Vagina (tissue), 2 donors: ENCODE measurements around the gene FCER2. TPM values are rescaled to one million over a fixed set of nuclear protein-coding genes. Genes with fewer than 3 reads are reported as not detected.

Experiments used
- DNase-seq, 2 donors: peaks; one replicate each; pipeline ENCODE4 v3.0.0-alpha.2; 2017; ENCODE audit errors: extremely low spot score in 2 of 2
- H3K27ac ChIP-seq: fragments of 200-600 bp; sonication (generic); one replicate; pipeline ENCODE4 v1.5.1; 2019
- H3K27me3 ChIP-seq: fragments of 200-600 bp; sonication (generic); one replicate; pipeline ENCODE4 v1.5.1; 2019
- H3K36me3 ChIP-seq, 2 donors: fragments of 200-600 bp; sonication (generic); one replicate each; pipeline ENCODE4 v1.5.1; 2017 to 2019
- H3K4me1 ChIP-seq: fragments of 200-600 bp; sonication (generic); one replicate; pipeline ENCODE4 v1.5.1; 2019
- H3K4me3 ChIP-seq, 2 donors: fragments of 200-600 bp; sonication (generic); 1 replicate in 1 of 2; 2 replicates in 1 of 2; pipeline ENCODE4 v1.5.1; 2016 to 2019
- H3K9me3 ChIP-seq: fragments of 200-600 bp; sonication (generic); one replicate; pipeline ENCODE4 v1.5.1; 2019
- CTCF ChIP-seq, 3 experiments: fragments of 450-650 bp in 2 of 3; fragments of 200-600 bp in 1 of 3; sonication (generic) in 1 of 3; IDR thresholded peaks; one replicate each; pipeline ENCODE4 v1.5.1; 2017 to 2019; ENCODE audit warnings: antibody characterized with exemption in 3 of 3, mild to moderate bottlenecking in 2 of 3, moderate library complexity in 2 of 3
- POLR2A ChIP-seq, 2 donors: fragments of 450-650 bp; IDR thresholded peaks; one replicate each; pipeline ENCODE4 v1.6.1; 2017; ENCODE audit warnings: antibody characterized with exemption in 2 of 2, mild to moderate bottlenecking in 2 of 2, moderate library complexity in 2 of 2
- POLR2AphosphoS5 ChIP-seq, 2 donors: sonication (generic); formaldehyde crosslinking; IDR thresholded peaks; one replicate each; pipeline ENCODE4 v1.9.0; 2017; ENCODE audit warnings: antibody characterized with exemption in 2 of 2, mild to moderate bottlenecking in 2 of 2, low read depth in 1 of 2; ENCODE audit not compliant: insufficient read depth in 1 of 2
- intact Hi-C: fragments of 100-400 bp; cut with DNase I; formaldehyde crosslinking; loops from one replicate; pipeline ENCODE4 v1.15.1; 2023
- total RNA-seq: library from RNA; depleted of rRNA; stranded (reverse); fragments of >200 nt; gene quantifications from one replicate; pipeline ENCODE4 v1.2.3, GENCODE V29; 2016

The FCER2 gene
- total RNA-seq, 1 donor from 2014 or later, result not detected

- Histone ChIP-seq H3K36me3 (no peaks in the 10 kb centered on the region), H3K27me3 (peaks cover 7% of the 10 kb centered on the region), H3K4me3 (no peak overlapping the region), H3K4me1 (no peaks in the 10 kb centered on the region), H3K27ac (no peak overlapping the region), H3K9me3 (no peaks in the 10 kb centered on the region)
- TF ChIP-seq POLR2A (IDR thresholded peaks at IDR 0.05) (no peak), CTCF (IDR thresholded peaks at IDR 0.05) (no peak), POLR2AphosphoS5 (IDR thresholded peaks at IDR 0.05; ENCODE audit: insufficient read depth in 1 of 2, low read depth in 1 of 2) (no peak)
- no peak for DNase-seq
- intact Hi-C loops, result no loop called here
These were observed 27.9 kb upstream of the FCER2 start for GRCh38 chr19:7729831-7730285.

- TF ChIP-seq POLR2A (IDR thresholded peaks at IDR 0.05), result no peak
- H3K36me3 ChIP-seq, result no peaks in the 10 kb centered on the region
- H3K4me3 ChIP-seq, result no peak overlapping the region
- no peak for DNase-seq
- H3K27ac ChIP-seq, result no peak overlapping the region
- intact Hi-C loops, result no loop called here
- H3K27me3 ChIP-seq, result peaks cover 7% of the 10 kb centered on the region
- no peaks in the 10 kb centered on the region for H3K9me3 ChIP-seq
- no peaks in the 10 kb centered on the region for H3K4me1 ChIP-seq
These were observed 27.3 kb upstream of the FCER2 start for GRCh38 chr19:7729211-7729610.

GRCh38 chr19:7725791-7726190 lies 23.9 kb upstream of the FCER2 start:
- no peak overlapping the region for H3K27ac ChIP-seq
- no peaks in the 10 kb centered on the region for H3K36me3 ChIP-seq
- DNase-seq, result no peak
- no peaks in the 10 kb centered on the region for H3K9me3 ChIP-seq
- no peaks in the 10 kb centered on the region for H3K4me1 ChIP-seq
- no peak for TF ChIP-seq POLR2A (IDR thresholded peaks at IDR 0.05)
- TF ChIP-seq POLR2AphosphoS5 (IDR thresholded peaks at IDR 0.05; ENCODE audit: insufficient read depth in 1 of 2, low read depth in 1 of 2), result no peak
- TF ChIP-seq CTCF (IDR thresholded peaks at IDR 0.05), result no peak
- H3K27me3 ChIP-seq, result peaks cover 7% of the 10 kb centered on the region
- H3K4me3 ChIP-seq, result no peak overlapping the region
- intact Hi-C loops, result no loop called here

- no peaks in the 10 kb centered on the region for H3K9me3 ChIP-seq
- intact Hi-C loops, result no loop called here
- no peak overlapping the region for H3K4me3 ChIP-seq
- no peaks in the 10 kb centered on the region for H3K4me1 ChIP-seq
- DNase-seq, result no peak
- no peaks in the 10 kb centered on the region for H3K36me3 ChIP-seq
- H3K27me3 ChIP-seq, result no peaks in the 10 kb centered on the region
- TF ChIP-seq POLR2A (IDR thresholded peaks at IDR 0.05) (no peak), CTCF (IDR thresholded peaks at IDR 0.05) (no peak), POLR2AphosphoS5 (IDR thresholded peaks at IDR 0.05; ENCODE audit: insufficient read depth in 1 of 2, low read depth in 1 of 2) (no peak)
- H3K27ac ChIP-seq, result no peak overlapping the region
These were observed 20.3 kb upstream of the FCER2 start for GRCh38 chr19:7722231-7722651.

GRCh38 chr19:7720351-7720750 lies 18.4 kb upstream of the FCER2 start:
- H3K4me1 ChIP-seq, result no peaks in the 10 kb centered on the region
- no peak for TF ChIP-seq POLR2A (IDR thresholded peaks at IDR 0.05)
- TF ChIP-seq CTCF (IDR thresholded peaks at IDR 0.05), result no peak
- no peak for TF ChIP-seq POLR2AphosphoS5 (IDR thresholded peaks at IDR 0.05; ENCODE audit: insufficient read depth in 1 of 2, low read depth in 1 of 2)
- no peak for DNase-seq
- no peak overlapping the region for H3K4me3 ChIP-seq
- no peaks in the 10 kb centered on the region for H3K27me3 ChIP-seq
- intact Hi-C loops, result no loop called here
- no peaks in the 10 kb centered on the region for H3K36me3 ChIP-seq
- no peak overlapping the region for H3K27ac ChIP-seq
- H3K9me3 ChIP-seq, result no peaks in the 10 kb centered on the region
